ENCODE data around the gene ZMIZ1.

GRCh38 chr10:79126351-79127080, 57.8 kb downstream of the ZMIZ1 start:
- no peak for TF ChIP-seq CTCF (IDR thresholded peaks at IDR 0.05)
- no peak for TF ChIP-seq POLR2A (IDR thresholded peaks at IDR 0.05)

Data from body of pancreas (tissue), 4 donors.